ENCODE data around the gene EMP3.

GRCh38 chr19:48338253-48338755 lies 13.0 kb downstream of the EMP3 start:
- no peak for TF ChIP-seq CTCF (IDR thresholded peaks at IDR 0.05)
- TF ChIP-seq POLR2A (IDR thresholded peaks at IDR 0.05): no peak
